K562 (cell line): Measurements from ENCODE around the gene TMA16. TPM values are rescaled to one million over a fixed set of nuclear protein-coding genes. Genes with fewer than 3 reads are reported as not detected.

Experiments
- ADNP ChIP-seq: fragments of 200-800 bp; sonication (Bioruptor generic); IDR thresholded peaks from 2 replicates; pipeline ENCODE4 v1.6.1; 2016; ENCODE audit warnings: missing genetic modification characterization, missing compliant biosample characterization
- FOS ChIP-seq: IDR thresholded peaks from 3 replicates; pipeline ENCODE4 v1.6.1; 2011; ENCODE audit not compliant: insufficient read length; ENCODE audit errors: extremely low read depth
- HCFC1 ChIP-seq: IDR thresholded peaks from 2 replicates; pipeline ENCODE4 v1.6.1; 2012; ENCODE audit warnings: low read depth, low read length, improper control_type of control experiment
- JUNB ChIP-seq: fragments of 450-650 bp; formaldehyde crosslinking; conservative IDR thresholded peaks from 2 replicates; pipeline ENCODE4 v1.4.0; 2020; ENCODE audit warnings: mild to moderate bottlenecking
- KLF13 ChIP-seq: fragments of 450-650 bp; IDR thresholded peaks from 2 replicates; pipeline ENCODE4 v1.6.1; 2016; ENCODE audit warnings: missing genetic modification characterization, low read depth, mild to moderate bottlenecking, missing compliant biosample characterization, moderate library complexity, borderline replicate concordance
- MECOM ChIP-seq: fragments of 250-450 bp; sonication (Bioruptor Pico); IDR thresholded peaks from 2 replicates; pipeline ENCODE4 v1.8.0; 2022; ENCODE audit warnings: inconsistent platforms
- RREB1 ChIP-seq: fragments of 250-450 bp; sonication (Bioruptor Pico); IDR thresholded peaks from 2 replicates; pipeline ENCODE4 v1.4.0; 2020
- SMAD3 ChIP-seq: fragments of 450-650 bp; formaldehyde crosslinking; conservative IDR thresholded peaks from 2 replicates; pipeline ENCODE4 v1.4.0; 2020; ENCODE audit warnings: mild to moderate bottlenecking
- SRSF3 ChIP-seq: fragments of 200-400 bp; formaldehyde crosslinking; IDR thresholded peaks from 2 replicates; pipeline ENCODE4 v1.6.1; 2016; ENCODE audit warnings: mild to moderate bottlenecking, low read length, moderate library complexity; ENCODE audit not compliant: insufficient read depth
- TCF3 ChIP-seq: sonication (generic); formaldehyde crosslinking; IDR thresholded peaks from 2 replicates; pipeline ENCODE4 v1.4.0; 2020; ENCODE audit warnings: mild to moderate bottlenecking, missing genetic modification reagents
- ZBTB34 ChIP-seq: fragments of 250-450 bp; sonication (Bioruptor Pico); IDR thresholded peaks from 2 replicates; pipeline ENCODE4 v1.8.0; 2021; ENCODE audit warnings: mild to moderate bottlenecking, moderate library complexity
- ZNF274 ChIP-seq: IDR thresholded peaks from 2 replicates; pipeline ENCODE4 v1.6.1; 2011; ENCODE audit warnings: low read depth, mild to moderate bottlenecking, low read length, moderate library complexity, borderline replicate concordance
- ZNF316 ChIP-seq: fragments of 450-650 bp; IDR thresholded peaks from 2 replicates; pipeline ENCODE4 v1.6.1; 2016
- ZNF41 ChIP-seq: fragments of 250-450 bp; sonication (Bioruptor Pico); conservative IDR thresholded peaks from 2 replicates; pipeline ENCODE4 v1.4.0; 2020; ENCODE audit warnings: mild to moderate bottlenecking
- ZNF431 ChIP-seq: sonication (generic); formaldehyde crosslinking; IDR thresholded peaks from 2 replicates; pipeline ENCODE4 v1.8.0; 2022; ENCODE audit warnings: mild to moderate bottlenecking, missing genetic modification reagents
- polyA plus RNA-seq, 8 experiments: library from polyadenylated mRNA; depleted of rRNA in 4 of 8; stranded (reverse) in 5 of 8; unstranded in 3 of 8; fragments of >200 nt; fragmentation: Nextera tagmentation in 2 of 8; fragmentation: Illumina TruSeq in 1 of 8; extraction: Ambion mirVana in 2 of 8; extraction: Trizol in 1 of 8; gene quantifications; 2 replicates each; pipeline versions ENCODE4 v1.2.1 to v1.2.3, GENCODE V29; 2011 to 2014; ENCODE audit warnings: inconsistent platforms in 1 of 8, missing spikeins in 1 of 8
- total RNA-seq, 7 experiments: library from RNA; depleted of rRNA in 6 of 7; stranded (reverse); fragments of >200 nt in 6 of 7; fragmentation: Illumina TruSeq in 2 of 7; extraction: Trizol in 2 of 7; gene quantifications; 2 replicates each; pipeline versions ENCODE4 v1.2.1 to v1.2.3, GENCODE V29; 2011 to 2021; ENCODE audit warnings: low replicate concordance in 1 of 7

Gene TMA16
- total and polyA plus RNA-seq, 9 of the 15 experiments (the other 6 are each of a cell fraction or from before 2014, with no cell fraction given), result 27.7 to 74.8 (median 66.6) TPM

- TF ChIP-seq RREB1, result no peak
- TF ChIP-seq ZNF316, result no peak
- TF ChIP-seq KLF13 (tag), result no peak
- TF ChIP-seq MECOM, result no peak
- no peak for TF ChIP-seq ZNF274
- no peak for TF ChIP-seq JUNB (CRISPR knock-in tag)
- TF ChIP-seq TCF3 (CRISPR knock-in tag), result no peak
- peak; percentile 83 for TF ChIP-seq HCFC1
- TF ChIP-seq SMAD3 (CRISPR knock-in tag), result peak; percentile 58; the same call in 1 of the 2 replicates
- TF ChIP-seq SRSF3, result no peak
- no peak for TF ChIP-seq ADNP (tag)
- TF ChIP-seq FOS, result no peak
- TF ChIP-seq ZNF41 (CRISPR knock-in tag), result no peak
- 0 out of 2 replicates have a peak, but pooled peaks have one; percentile 52 for TF ChIP-seq ZNF431 (CRISPR knock-in tag)
- no peak for TF ChIP-seq ZBTB34 (CRISPR knock-in tag)
Measured at GRCh38 chr4:163494360-163495241, at the start of gene TMA16 (continued).
